Upper lobe of right lung (tissue), 1 donor: ENCODE data around the gene ANKRD39. TPM values are rescaled to one million over a fixed set of nuclear protein-coding genes. Genes with fewer than 3 reads are reported as not detected.

ENCODE experiments used
- ATAC-seq: fragments of 200-7000 bp; cut with Tn5 transposase; one replicate; pipeline ENCODE4 v1.9.1; 2020; ENCODE audit warnings: mild to moderate bottlenecking, moderate library complexity
- DNase-seq: peaks from one replicate; pipeline ENCODE4 v3.0.0-alpha.2; 2020
- H3K27ac ChIP-seq: fragments of 200-600 bp; one replicate; pipeline ENCODE4 v1.8.0; 2022
- H3K27me3 ChIP-seq: fragments of 200-600 bp; one replicate; pipeline ENCODE4 v1.8.0; 2022; ENCODE audit warnings: mild to moderate bottlenecking
- H3K36me3 ChIP-seq: fragments of 200-600 bp; one replicate; pipeline ENCODE4 v1.8.0; 2022
- H3K4me1 ChIP-seq: fragments of 200-600 bp; one replicate; pipeline ENCODE4 v1.8.0; 2022
- H3K4me3 ChIP-seq: fragments of 200-600 bp; one replicate; pipeline ENCODE4 v1.8.0; 2022; ENCODE audit warnings: mild to moderate bottlenecking
- H3K9me3 ChIP-seq: fragments of 200-600 bp; one replicate; pipeline ENCODE4 v1.8.0; 2022
- CTCF ChIP-seq: fragments of 200-600 bp; IDR thresholded peaks from one replicate; pipeline ENCODE4 v1.8.0; 2022; ENCODE audit warnings: antibody characterized with exemption
- intact Hi-C: fragments of 100-400 bp; cut with DNase I; formaldehyde crosslinking; loops from one replicate; pipeline ENCODE4 v1.11.0; 2022
- total RNA-seq: library from RNA; stranded (reverse); fragmentation: NEBNext Ultra II Directional; extraction: Animal tissue kit (Norgen Biotek cat#: 25700); gene quantifications from one replicate; pipeline ENCODE4 v1.2.1, GENCODE V29; 2021
- donor health status: DM: no; HTN: yes; CAD: no; lungs with severe emphysema.

Gene ANKRD39
- total RNA-seq, 1 donor from 2014 or later = 8.6 TPM

GRCh38 chr2:96824079-96824870 is 33.5 kb downstream of the ANKRD39 start:
- H3K4me3 ChIP-seq = no peak overlapping the region
- H3K4me1 ChIP-seq = peaks cover 19% of the 10 kb centered on the region
- ATAC-seq (peak; percentile 49), DNase-seq (no peak)
- no peaks in the 10 kb centered on the region for H3K27me3 ChIP-seq
- no peak for TF ChIP-seq CTCF
- intact Hi-C loops = no loop called here
- H3K9me3 ChIP-seq = no peaks in the 10 kb centered on the region
- H3K36me3 ChIP-seq = peaks cover 46% of the 10 kb centered on the region
- no peak overlapping the region for H3K27ac ChIP-seq

GRCh38 chr2:96823198-96823597 is 34.6 kb downstream of the ANKRD39 start:
- Histone ChIP-seq H3K9me3 (no peaks in the 10 kb centered on the region), H3K4me1 (peaks cover 29% of the 10 kb centered on the region), H3K27ac (no peak overlapping the region), H3K4me3 (no peak overlapping the region), H3K36me3 (peaks cover 35% of the 10 kb centered on the region), H3K27me3 (no peaks in the 10 kb centered on the region)
- ATAC-seq = no peak
- intact Hi-C loops = no loop called here
- TF ChIP-seq CTCF = no peak
- no peak for DNase-seq

- no peak for DNase-seq
- Histone ChIP-seq H3K4me1 (peaks cover 34% of the 10 kb centered on the region), H3K9me3 (no peaks in the 10 kb centered on the region), H3K27me3 (no peaks in the 10 kb centered on the region), H3K4me3 (no peak overlapping the region), H3K27ac (no peak overlapping the region), H3K36me3 (peaks cover 31% of the 10 kb centered on the region)
- TF ChIP-seq CTCF = no peak
- intact Hi-C loops = no loop called here
- no peak for ATAC-seq
These were observed 35.0 kb downstream of the ANKRD39 start for GRCh38 chr2:96822786-96823185.

GRCh38 chr2:96821113-96821675 is 36.6 kb downstream of the ANKRD39 start:
- ATAC-seq (no peak), DNase-seq (no peak)
- Histone ChIP-seq H3K4me1 (peaks cover 41% of the 10 kb centered on the region), H3K27me3 (no peaks in the 10 kb centered on the region), H3K9me3 (no peaks in the 10 kb centered on the region), H3K27ac (no peak overlapping the region), H3K36me3 (peaks cover 15% of the 10 kb centered on the region), H3K4me3 (no peak overlapping the region)
- no peak for TF ChIP-seq CTCF
- intact Hi-C loops = no loop called here

GRCh38 chr2:96819876-96820511 is 37.8 kb downstream of the ANKRD39 start:
- H3K27me3 ChIP-seq = no peaks in the 10 kb centered on the region
- no peak for DNase-seq
- no peak for ATAC-seq
- intact Hi-C loops = no loop called here
- peaks cover 4% of the 10 kb centered on the region for H3K36me3 ChIP-seq
- no peak for TF ChIP-seq CTCF
- peaks cover 46% of the 10 kb centered on the region for H3K4me1 ChIP-seq
- H3K27ac ChIP-seq = no peak overlapping the region
- no peaks in the 10 kb centered on the region for H3K9me3 ChIP-seq
- H3K4me3 ChIP-seq = no peak overlapping the region
